NCI-H1105 treated with DMSO at 0.1 percent for 48 hours (cell line): ENCODE measurements around the gene GOLGA3.
"Not testable (repeated sequence)": the region's sequence is repeated elsewhere in the genome, so short reads cannot be mapped to it uniquely, and the experiment has no call there.

Source experiments
- DNase-seq: peaks from one replicate; lab custom pipeline; 2025; lab: John Stamatoyannopoulos, UW

Gene GOLGA3

GRCh38 chr12:132776816-132777568 lies 51.7 kb downstream of the GOLGA3 start:
- DNase-seq, result no peak

DNA sequence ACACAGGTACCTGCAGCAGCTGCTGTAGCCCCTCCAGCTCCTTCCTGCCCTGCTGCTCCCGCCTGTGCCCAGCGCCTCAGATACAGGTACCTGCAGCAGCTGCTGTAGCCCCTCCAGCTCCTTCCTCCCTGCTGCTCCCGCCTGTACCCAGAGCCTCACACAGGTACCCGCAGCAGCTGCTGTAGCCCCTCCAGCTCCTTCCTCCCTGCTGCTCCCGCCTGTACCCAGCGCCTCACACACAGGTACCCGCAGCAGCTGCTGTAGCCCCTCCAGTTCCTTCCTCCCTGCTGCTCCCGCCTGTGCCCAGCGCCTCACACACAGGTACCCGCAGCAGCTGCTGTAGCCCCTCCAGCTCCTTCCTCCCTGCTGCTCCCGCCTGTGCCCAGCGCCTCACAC lies 52.4 kb downstream of the GOLGA3 start:
- DNase-seq, result not testable (repeated sequence)

- no peak for DNase-seq
Observed at GRCh38 chr12:132775502-132776229, 53.0 kb downstream of the GOLGA3 start.

GRCh38 chr12:132774646-132775275 lies 53.9 kb downstream of the GOLGA3 start:
- no peak for DNase-seq

DNA sequence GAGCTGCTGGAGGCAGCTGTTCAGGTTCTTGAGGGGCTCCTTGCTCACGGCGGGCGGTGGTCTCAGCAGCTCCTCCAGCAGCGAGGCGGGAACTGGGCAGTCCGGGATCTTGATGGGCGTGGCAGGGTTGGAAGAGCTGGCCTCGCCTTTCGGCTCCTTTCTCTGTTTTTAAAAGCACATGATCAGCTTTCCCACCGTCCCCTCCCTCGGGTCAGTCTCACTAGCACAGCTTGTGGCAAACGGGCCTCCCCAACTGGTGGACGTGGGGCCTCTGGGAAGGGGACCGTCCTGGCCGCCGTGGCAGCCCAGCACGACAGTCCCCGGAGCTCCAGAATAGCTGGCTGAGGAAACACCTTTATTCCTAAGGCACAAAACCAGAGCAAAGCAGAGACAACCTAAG lies 54.5 kb downstream of the GOLGA3 start:
- no peak for DNase-seq

- no peak for DNase-seq
Observed at GRCh38 chr12:132773077-132773955, 55.4 kb downstream of the GOLGA3 start.

GRCh38 chr12:132772606-132773005 lies 56.1 kb downstream of the GOLGA3 start:
- DNase-seq, result no peak

DNA sequence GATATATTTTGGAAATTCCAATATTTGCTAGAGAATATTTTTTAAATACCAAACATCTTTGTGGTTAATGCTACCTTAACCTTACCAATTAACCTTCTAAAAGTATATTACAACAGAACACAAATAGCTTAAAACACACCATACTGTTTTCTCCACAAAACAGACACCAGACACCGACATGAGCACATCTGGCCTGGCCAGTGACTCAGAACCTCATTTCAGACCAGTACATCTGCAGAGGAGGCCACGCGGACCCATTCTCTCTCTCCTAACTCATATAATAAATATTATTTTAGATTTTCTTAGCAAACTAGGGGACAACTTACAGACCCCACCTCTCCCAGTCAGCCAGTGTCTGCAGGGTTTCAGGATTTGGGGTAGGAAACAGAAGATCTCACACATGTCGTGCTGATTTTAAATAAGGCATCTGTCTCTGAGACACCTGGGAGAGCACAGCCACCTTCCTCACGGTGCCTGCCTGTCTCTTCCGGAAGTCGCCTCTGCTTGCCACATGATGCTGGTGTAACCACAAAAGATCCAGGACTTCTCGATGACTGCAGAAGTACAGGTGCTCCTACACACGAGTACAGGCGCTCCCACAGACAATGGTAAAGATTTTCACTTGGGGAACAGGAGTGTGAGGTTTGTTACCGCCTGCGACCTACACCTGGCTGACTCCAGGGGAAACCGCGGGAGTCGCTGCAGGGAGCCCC lies 57.4 kb downstream of the GOLGA3 start:
- DNase-seq, result no peak

DNA sequence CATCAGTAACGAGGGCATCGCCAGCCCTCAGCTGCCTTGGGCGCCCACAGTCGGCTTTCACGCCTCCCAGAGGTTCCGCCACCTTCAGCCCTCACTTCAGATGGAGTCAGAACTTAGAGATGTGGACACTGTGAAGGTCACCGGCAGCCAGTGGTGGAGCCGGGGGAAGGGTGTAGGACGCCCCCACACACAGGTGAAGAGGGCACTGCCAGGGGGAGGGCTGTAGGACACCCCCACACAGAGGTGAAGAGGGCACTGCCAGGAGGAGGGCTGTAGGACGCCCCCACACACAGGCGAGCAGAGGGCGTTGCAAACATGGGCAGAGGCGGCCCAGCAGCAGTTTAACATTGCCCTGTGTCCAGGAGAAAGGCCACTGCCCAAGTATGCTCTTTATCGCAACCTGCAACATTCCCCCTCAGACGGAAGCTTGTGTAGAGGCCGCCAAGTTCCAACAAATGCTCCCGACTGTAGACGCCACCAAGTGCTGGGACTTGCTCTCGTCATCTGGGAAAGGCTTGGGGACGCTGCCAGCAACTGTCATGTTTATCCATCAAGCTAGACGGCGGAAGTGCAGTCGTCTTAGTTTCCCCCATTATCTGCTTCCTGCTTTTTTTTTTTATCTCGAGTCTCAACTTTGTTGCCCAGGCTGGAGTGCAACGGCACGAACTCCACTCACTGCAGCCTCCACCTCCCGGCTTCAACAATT lies 62.1 kb downstream of the GOLGA3 start:
- DNase-seq, result peak; percentile 74

DNA sequence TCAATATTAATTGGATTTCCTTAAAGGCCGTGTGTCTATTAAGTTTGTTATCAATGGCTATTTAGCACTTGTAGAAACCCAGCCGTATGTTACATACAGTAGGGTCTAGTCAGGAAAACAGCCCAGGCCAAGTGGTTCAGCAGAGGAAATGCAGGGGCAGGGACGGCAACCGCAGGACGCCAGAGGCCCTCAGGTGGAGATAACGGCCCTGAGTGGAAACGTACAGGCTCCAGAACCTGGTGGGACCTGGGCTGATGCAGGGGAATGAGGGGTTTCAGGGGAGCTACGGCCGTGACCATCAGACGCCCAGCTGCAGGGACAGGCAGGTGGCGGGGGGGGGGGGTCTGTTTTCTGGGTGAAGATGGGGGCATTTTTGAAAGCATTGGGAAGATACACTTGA lies 63.3 kb downstream of the GOLGA3 start:
- DNase-seq, result no peak

DNA sequence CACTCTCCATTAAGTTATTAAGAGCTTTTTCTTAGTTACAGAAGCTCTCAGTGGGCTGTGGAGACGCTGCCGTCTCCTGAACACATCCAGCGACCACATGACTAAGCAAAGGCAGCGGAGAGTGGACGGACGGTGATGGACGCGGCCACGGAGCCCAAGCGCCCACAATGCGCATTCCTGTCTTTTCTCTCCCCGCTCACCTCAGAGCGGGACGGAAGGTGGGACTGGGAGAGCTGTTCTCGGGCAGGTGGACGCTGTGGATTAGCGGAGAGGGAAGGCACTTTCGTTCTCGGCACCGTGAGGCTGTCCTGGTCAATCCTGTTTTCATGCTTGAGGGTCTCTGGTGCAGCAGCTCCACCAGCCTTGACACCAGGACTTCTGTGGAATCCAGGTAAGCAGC lies 64.4 kb downstream of the GOLGA3 start:
- no peak for DNase-seq

- DNase-seq, result peak; percentile 60
Observed at GRCh38 chr12:132761921-132762583, 66.6 kb downstream of the GOLGA3 start.

GRCh38 chr12:132761032-132761920 lies 67.4 kb downstream of the GOLGA3 start, which contains the start of gene ANKLE2:
TSS of gene ANKLE2 (minus strand) at chr12:132761832. CDS start at chr12:132761798, 34 bp downstream.
- peak; percentile 17 for DNase-seq

GRCh38 chr12:132759359-132759758 lies 69.3 kb downstream of the GOLGA3 start:
- DNase-seq, result no peak

DNA sequence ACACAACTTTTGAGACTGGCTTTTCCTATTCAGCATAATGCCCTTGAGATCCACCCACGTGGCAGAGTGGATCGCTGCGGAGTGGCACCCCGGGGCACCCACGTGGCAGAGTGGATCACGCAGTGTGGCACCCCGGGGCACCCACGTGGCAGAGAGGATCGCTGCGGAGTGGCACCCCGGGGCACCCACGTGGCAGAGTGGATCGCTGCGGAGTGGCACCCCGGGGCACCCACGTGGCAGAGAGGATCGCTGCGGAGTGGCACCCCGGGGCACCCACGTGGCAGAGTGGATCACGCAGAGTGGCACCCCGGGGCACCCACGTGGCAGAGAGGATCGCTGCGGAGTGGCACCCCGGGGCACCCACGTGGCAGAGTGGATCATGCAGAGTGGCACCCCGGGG lies 69.8 kb downstream of the GOLGA3 start:
- DNase-seq, result not testable (repeated sequence)

DNA sequence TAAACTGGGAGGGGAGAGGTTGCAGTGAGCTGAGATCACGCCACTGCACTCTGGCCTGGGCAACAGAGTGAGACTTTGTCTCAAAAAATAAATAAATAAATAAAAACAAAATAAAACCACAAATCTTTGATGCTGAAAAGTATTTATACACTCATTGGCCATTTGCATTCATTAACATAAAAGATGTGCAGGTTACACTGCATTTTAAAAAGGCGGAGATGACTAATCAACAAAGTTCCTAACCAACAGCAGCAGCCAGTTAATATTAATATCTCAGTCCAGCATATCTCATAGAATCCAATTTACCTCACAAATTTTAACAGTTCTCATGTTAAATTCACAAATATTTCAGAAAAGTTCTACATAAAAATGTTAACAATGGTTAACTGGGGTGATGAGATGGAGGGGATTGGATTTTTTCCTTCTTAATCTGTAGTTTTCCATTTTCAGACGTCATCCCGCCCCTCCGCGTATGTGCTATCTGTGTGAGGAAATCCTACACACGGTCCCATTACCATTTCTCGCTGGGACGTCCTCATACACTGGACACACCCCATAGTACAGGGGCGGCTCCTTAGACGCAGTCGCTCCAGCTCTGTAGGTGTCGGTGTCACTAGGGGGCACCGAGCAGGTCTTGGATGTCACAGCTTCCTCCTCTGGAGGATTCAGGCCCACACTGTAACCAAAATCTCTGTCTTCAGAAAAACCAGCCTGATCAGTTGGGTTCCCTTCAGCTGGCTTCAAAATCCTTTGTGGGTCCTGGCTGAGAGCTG lies 74.3 kb downstream of the GOLGA3 start:
- DNase-seq, result no peak

- not testable (repeated sequence) for DNase-seq
Observed at GRCh38 chr12:132753670-132754069, 75.0 kb downstream of the GOLGA3 start.

GRCh38 chr12:132748319-132748718 lies 80.3 kb downstream of the GOLGA3 start:
- no peak for DNase-seq
